OCI-LY1 (cell line): ENCODE results near the gene SPIN2B.

Source experiments
- CTCF ChIP-seq: fragments of 200-600 bp; sonication (generic), shearing (Covaris generic); IDR thresholded peaks from 2 replicates; pipeline ENCODE4 v1.5.1; 2017; ENCODE audit warnings: mild to moderate bottlenecking, antibody characterized with exemption, low read length, moderate library complexity, mixed read lengths
- EZH2 ChIP-seq: fragments of 200-600 bp; sonication (generic), shearing (Covaris generic); IDR thresholded peaks from 2 replicates; pipeline ENCODE4 v1.8.0; 2017; ENCODE audit warnings: borderline replicate concordance, mixed run types, mild to moderate bottlenecking, antibody characterized with exemption, low read length, moderate library complexity, mixed read lengths

GRCh38 chrX:57138674-57139073, 17.3 kb upstream of the SPIN2B start:
- TF ChIP-seq CTCF (no peak), EZH2 (no peak)
